Measurements from ENCODE around the gene CAPN11. TPM values are rescaled to one million over a fixed set of nuclear protein-coding genes. Genes with fewer than 3 reads are reported as not detected.

CAPN11 gene
- total RNA-seq, 4 donors from 2014 or later: 0.19 to 0.45 (median 0.27) TPM; not detected in 1

DNA sequence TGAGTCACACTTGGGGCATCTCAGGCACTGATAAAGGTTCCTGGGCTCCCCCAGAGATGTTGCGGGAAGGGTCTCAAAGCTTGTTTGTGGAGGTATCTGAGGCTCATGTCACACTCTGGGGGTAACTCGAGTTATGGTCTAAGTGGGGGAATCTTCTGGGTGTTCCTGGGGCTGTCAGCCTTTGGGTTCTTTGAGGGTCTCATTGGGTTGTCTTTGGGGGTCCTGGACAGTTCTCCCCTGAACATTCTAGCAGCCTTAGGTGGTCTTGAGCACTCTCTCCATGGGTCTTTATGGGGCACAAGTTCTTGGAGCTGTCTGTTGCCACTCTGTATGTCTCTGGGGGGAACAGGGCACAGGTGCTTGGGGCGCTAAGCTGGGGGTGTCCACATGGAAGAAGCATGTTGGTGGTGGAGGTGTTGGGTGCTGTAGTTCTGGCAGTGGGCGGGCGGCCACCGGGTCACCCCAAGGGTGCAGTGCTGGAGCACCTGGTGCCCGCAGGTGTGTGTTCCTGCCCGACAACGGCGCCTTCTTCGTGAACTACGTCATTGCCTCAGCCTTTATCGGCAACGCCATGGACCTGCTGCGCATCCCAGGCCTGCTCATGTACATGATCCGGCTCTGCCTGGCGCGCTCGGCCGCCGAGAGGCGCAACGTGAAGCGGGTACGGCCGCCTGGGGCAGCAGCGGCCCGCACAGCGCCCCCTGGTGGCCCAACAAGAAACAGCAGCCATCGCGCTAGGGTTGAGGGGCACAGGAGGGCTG, 7.1 kb upstream of the CAPN11 start:
- Histone ChIP-seq H3K4me3 (no peak overlapping the region), H3K27ac (no peak overlapping the region), H3K9me3 (no peaks in the 10 kb centered on the region), H3K4me1 (peaks cover 0 to 8% (median 5%) of the 10 kb centered on the region in 3 donors), H3K36me3 (peaks cover 0 to 68% of the 10 kb centered on the region in 2 donors), H3K27me3 (no peaks in the 10 kb centered on the region)
- ATAC-seq: peak; percentile 85
- WGBS, 2 donors (ENCODE audit: low coverage in 1 of 2): 40% methylated on average over 2 of the region's 31 CpGs; no CpG with 5 or more reads in 1 of the 2 donors
- no peak for TF ChIP-seq POLR2AphosphoS5 (IDR thresholded peaks at IDR 0.05)
- TF ChIP-seq, protein P1, sequence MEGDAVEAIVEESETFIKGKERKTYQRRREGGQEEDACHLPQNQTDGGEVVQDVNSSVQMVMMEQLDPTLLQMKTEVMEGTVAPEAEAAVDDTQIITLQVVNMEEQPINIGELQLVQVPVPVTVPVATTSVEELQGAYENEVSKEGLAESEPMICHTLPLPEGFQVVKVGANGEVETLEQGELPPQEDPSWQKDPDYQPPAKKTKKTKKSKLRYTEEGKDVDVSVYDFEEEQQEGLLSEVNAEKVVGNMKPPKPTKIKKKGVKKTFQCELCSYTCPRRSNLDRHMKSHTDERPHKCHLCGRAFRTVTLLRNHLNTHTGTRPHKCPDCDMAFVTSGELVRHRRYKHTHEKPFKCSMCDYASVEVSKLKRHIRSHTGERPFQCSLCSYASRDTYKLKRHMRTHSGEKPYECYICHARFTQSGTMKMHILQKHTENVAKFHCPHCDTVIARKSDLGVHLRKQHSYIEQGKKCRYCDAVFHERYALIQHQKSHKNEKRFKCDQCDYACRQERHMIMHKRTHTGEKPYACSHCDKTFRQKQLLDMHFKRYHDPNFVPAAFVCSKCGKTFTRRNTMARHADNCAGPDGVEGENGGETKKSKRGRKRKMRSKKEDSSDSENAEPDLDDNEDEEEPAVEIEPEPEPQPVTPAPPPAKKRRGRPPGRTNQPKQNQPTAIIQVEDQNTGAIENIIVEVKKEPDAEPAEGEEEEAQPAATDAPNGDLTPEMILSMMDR (IDR thresholded peaks at IDR 0.05): peak in 3 of 4 experiments; percentile 99

DNA sequence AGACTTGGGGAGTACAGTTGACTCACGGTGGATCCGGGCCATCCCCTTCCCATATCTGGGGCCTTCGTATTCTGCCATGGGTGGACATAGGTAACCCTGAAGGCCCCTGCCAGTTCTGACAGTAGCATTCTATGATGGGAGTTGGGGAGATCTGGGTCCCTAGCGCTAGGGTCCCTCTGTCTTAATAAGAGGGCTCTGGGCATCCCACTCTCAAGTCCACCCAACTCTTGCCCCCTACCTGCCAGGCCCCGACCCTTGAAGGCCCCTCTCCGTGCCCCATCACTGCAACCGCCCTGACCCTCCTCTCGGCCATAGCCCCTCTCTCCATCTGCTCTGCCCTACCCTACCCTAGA, 6.5 kb upstream of the CAPN11 start:
- Histone ChIP-seq H3K36me3 (peaks cover 0 to 62% of the 10 kb centered on the region in 2 donors), H3K9me3 (no peaks in the 10 kb centered on the region), H3K27me3 (no peaks in the 10 kb centered on the region), H3K4me3 (no peak overlapping the region), H3K27ac (no peak overlapping the region), H3K4me1 (peaks cover 0 to 8% (median 5%) of the 10 kb centered on the region in 3 donors)
- TF ChIP-seq, protein P1 (IDR thresholded peaks at IDR 0.05): no peak
- ATAC-seq: no peak
- WGBS, 2 donors (ENCODE audit: low coverage in 1 of 2): 73 to 82% methylated on average over 4 to 6 of the region's 8 CpGs

DNA sequence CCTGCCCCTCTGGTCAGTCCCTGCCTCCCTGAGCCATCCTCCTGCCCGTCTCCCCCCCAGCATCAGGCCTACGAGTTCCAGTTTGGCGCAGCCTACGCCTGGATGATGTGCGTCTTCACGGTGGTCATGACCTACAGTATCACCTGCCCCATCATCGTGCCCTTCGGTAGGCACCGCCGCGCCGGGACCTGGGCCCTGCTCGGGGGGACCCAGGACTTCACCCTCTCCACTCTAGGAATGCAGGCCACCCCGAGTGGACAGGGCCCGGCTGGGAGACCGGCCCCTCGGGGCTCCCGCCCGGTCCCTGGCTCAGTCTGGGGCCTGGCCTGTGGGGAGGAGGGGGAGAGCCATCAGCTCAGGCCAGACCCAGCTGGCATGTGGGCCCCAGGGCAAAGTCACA, 6.1 kb upstream of the CAPN11 start:
- 80 to 100% methylated on average over 1 to 2 of the region's 19 CpGs for WGBS, 2 donors (ENCODE audit: low coverage in 1 of 2)
- no peaks in the 10 kb centered on the region for H3K9me3 ChIP-seq
- H3K27me3 ChIP-seq: no peaks in the 10 kb centered on the region
- peaks cover 0 to 58% of the 10 kb centered on the region in 2 donors for H3K36me3 ChIP-seq
- H3K27ac ChIP-seq: no peak overlapping the region
- peaks cover 0 to 8% (median 5%) of the 10 kb centered on the region in 3 donors for H3K4me1 ChIP-seq
- ATAC-seq: no peak
- no peak for TF ChIP-seq POLR2A (IDR thresholded peaks at IDR 0.05)
- TF ChIP-seq POLR2AphosphoS5 (IDR thresholded peaks at IDR 0.05): no peak
- TF ChIP-seq, protein P1 (IDR thresholded peaks at IDR 0.05): no peak
- TF ChIP-seq EP300 (IDR thresholded peaks at IDR 0.05): no peak
- no peak overlapping the region for H3K4me3 ChIP-seq

DNA sequence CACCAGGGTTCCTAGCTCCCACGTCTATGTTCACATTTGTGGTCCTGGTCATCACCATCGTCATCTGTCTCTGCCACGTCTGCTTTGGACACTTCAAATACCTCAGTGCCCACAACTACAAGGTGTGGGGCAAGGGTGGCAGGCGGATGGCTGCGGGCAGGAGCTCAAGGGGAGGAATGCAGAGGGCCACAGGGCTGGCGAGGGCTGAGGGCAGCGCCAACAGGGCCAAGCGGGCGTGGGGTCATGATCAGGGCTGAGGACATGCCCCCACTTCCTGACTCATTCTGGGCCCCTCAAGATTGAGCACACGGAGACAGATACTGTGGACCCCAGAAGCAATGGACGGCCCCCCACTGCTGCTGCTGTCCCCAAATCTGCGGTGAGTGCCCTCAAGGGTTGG, 4.6 kb upstream of the CAPN11 start:
- Histone ChIP-seq H3K4me3 (no peak overlapping the region), H3K27ac (no peak overlapping the region), H3K27me3 (no peaks in the 10 kb centered on the region), H3K4me1 (peaks cover 0 to 8% (median 5%) of the 10 kb centered on the region in 3 donors), H3K36me3 (peaks cover 0 to 42% of the 10 kb centered on the region in 2 donors), H3K9me3 (no peaks in the 10 kb centered on the region)
- ATAC-seq: no peak
- 71 to 84% methylated on average over 5 to 8 of the region's 12 CpGs for WGBS, 2 donors (ENCODE audit: low coverage in 1 of 2)
- TF ChIP-seq POLR2A (IDR thresholded peaks at IDR 0.05) (no peak), EP300 (IDR thresholded peaks at IDR 0.05) (no peak), POLR2AphosphoS5 (IDR thresholded peaks at IDR 0.05) (no peak)
- TF ChIP-seq, protein P1 (IDR thresholded peaks at IDR 0.05): no peak

DNA sequence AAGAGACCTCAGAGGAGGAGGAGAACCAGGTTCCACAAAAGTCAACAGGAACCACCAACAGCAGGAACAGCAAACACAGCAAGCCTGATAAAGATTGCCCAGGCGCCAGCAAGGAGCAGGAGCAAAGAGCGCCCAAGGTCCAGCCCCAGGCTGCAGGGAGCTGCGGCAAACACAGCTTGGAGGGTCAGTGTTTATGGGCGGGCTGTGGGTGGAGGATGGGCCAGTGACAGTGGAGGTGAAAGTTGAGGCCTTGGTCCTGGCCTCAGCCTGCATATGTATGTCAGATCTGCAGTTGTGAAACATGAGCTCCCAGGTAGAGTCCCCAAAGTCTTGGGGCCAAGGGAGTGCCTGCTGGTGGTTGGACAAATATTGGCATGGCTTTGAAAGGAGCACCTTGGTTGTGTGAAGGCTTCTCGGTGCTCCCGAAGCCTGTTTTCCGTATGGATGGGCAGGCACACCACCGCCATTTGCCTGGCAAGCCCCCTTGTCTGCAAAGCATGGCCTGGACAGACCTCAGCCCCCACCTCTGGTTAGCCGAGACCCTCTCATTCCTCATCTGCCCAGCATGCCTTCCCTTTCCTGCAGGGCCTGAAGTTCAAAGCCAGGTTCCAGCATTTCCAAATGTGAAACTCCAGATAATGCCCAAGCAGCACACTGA, 2.0 kb upstream of the CAPN11 start:
- Histone ChIP-seq H3K4me3 (no peak overlapping the region), H3K27ac (no peak overlapping the region), H3K36me3 (peaks cover 0 to 24% of the 10 kb centered on the region in 2 donors), H3K9me3 (no peaks in the 10 kb centered on the region), H3K27me3 (no peaks in the 10 kb centered on the region), H3K4me1 (peaks cover 0 to 5% (median 3%) of the 10 kb centered on the region in 3 donors)
- ATAC-seq: no peak
- TF ChIP-seq POLR2A (IDR thresholded peaks at IDR 0.05) (no peak), EP300 (IDR thresholded peaks at IDR 0.05) (no peak), POLR2AphosphoS5 (IDR thresholded peaks at IDR 0.05) (no peak)
- TF ChIP-seq, protein P1 (IDR thresholded peaks at IDR 0.05): no peak
- 20 to 76% methylated on average over 1 to 4 of the region's 9 CpGs for WGBS, 2 donors (ENCODE audit: low coverage in 1 of 2)
